Endothelial cell of umbilical vein (primary cell): Measurements from ENCODE around the gene STPG4. TPM values are rescaled to one million over a fixed set of nuclear protein-coding genes. Genes with fewer than 3 reads are reported as not detected.

ENCODE experiments used
- BruUV-seq: library from RNA; stranded (reverse); fragments of 400-500 nt; replicated peaks from 2 replicates; lab custom pipeline; 2021; lab: Mats Ljungman, UMichigan
- CTCF ChIA-PET: fragments of 300-600, 350-600 bp; sonication (Branson Sonifier 250); formaldehyde crosslinking; loops from one replicate; lab custom pipeline; 2021; ENCODE audit warnings: antibody characterized with exemption, inconsistent platforms; lab: Charles Lee
- POLR2A ChIA-PET: fragments of 300-600, 350-600 bp; sonication (Branson Sonifier 250); formaldehyde crosslinking; loops from one replicate; lab custom pipeline; 2021; ENCODE audit warnings: antibody characterized with exemption, inconsistent platforms; lab: Charles Lee
- DNase-seq: peaks from one replicate; pipeline ENCODE4 v3.0.0-alpha.2; 2011; ENCODE audit warnings: low read depth, low spot score
- FAIRE-seq: peaks from 2 replicates; lab custom pipeline; 2011; peaks lifted over from hg19 to GRCh38; lab: Jason Lieb, UNC
- H2AFZ ChIP-seq: 2 replicates; pipeline ENCODE4 v1.6.0; 2012; ENCODE audit warnings: low read depth, low read length, control low read depth, inconsistent platforms
- H3K27ac ChIP-seq: 2 replicates; pipeline ENCODE4 v1.5.1; 2011; ENCODE audit warnings: low read depth, mild to moderate bottlenecking, control low read depth, low read length, moderate library complexity; ENCODE audit not compliant: insufficient read depth
- H3K27me3 ChIP-seq, 2 experiments: 2 replicates each; pipeline versions ENCODE4 v1.6.0 to v1.6.1; 2011; ENCODE audit warnings: low read length in 2 of 2, mixed read lengths in 1 of 2; ENCODE audit not compliant: control insufficient read depth in 2 of 2, insufficient read depth in 2 of 2
- H3K36me3 ChIP-seq, 2 experiments: 2 replicates in 1 of 2; 3 replicates in 1 of 2; pipeline ENCODE4 v1.5.1; 2011; ENCODE audit warnings: low read length in 2 of 2, mild to moderate bottlenecking in 1 of 2, moderate library complexity in 1 of 2; ENCODE audit not compliant: control insufficient read depth in 2 of 2, insufficient read depth in 2 of 2; ENCODE audit errors: extremely low read depth in 1 of 2
- H3K4me1 ChIP-seq: 3 replicates; pipeline ENCODE4 v1.5.1; 2011; ENCODE audit warnings: mild to moderate bottlenecking, low read length; ENCODE audit not compliant: control insufficient read depth, insufficient read depth; ENCODE audit errors: extremely low read depth
- H3K4me2 ChIP-seq: 2 replicates; pipeline ENCODE4 v1.6.1; 2011; ENCODE audit warnings: low read length, control low read depth, mixed read lengths; ENCODE audit not compliant: insufficient read depth
- H3K4me3 ChIP-seq, 3 experiments: fragments of 200-600 bp in 1 of 3; sonication (generic), shearing (Covaris generic) in 1 of 3; replicated peaks in 1 of 3; 2 replicates each; pipeline ENCODE4 v1.5.1; 2011 to 2016; ENCODE audit warnings: control low read depth in 3 of 3, low read length in 3 of 3, mild to moderate bottlenecking in 2 of 3, inconsistent platforms in 1 of 3, low read depth in 1 of 3, moderate library complexity in 1 of 3; ENCODE audit not compliant: insufficient read depth in 1 of 3
- H3K79me2 ChIP-seq: 2 replicates; pipeline ENCODE4 v1.6.0; 2012; ENCODE audit warnings: low read length, inconsistent platforms; ENCODE audit not compliant: control insufficient read depth, insufficient read depth
- H3K9ac ChIP-seq: replicated peaks from 2 replicates; pipeline ENCODE3; 2011; ENCODE audit warnings: low read length, control low read depth; ENCODE audit not compliant: insufficient read depth; ENCODE audit errors: extremely low read depth
- H3K9me1 ChIP-seq: replicated peaks from 3 replicates; pipeline ENCODE4 v1.6.0; 2011; ENCODE audit warnings: mild to moderate bottlenecking, low read length; ENCODE audit not compliant: control insufficient read depth, insufficient read depth; ENCODE audit errors: extremely low read depth
- H3K9me3 ChIP-seq: replicated peaks from 2 replicates; pipeline ENCODE4 v1.5.1; 2012; ENCODE audit warnings: low read length, inconsistent platforms; ENCODE audit not compliant: control insufficient read depth, insufficient read depth
- H4K20me1 ChIP-seq: replicated peaks from 2 replicates; pipeline ENCODE3; 2011; ENCODE audit warnings: mild to moderate bottlenecking, low read length; ENCODE audit not compliant: control insufficient read depth, insufficient read depth; ENCODE audit errors: extremely low read depth
- CTCF ChIP-seq, 2 donors: IDR thresholded peaks; 1 replicate in 1 of 2; 2 replicates in 1 of 2; pipeline ENCODE4 v1.5.1; 2011; ENCODE audit warnings: low read length in 2 of 2, mild to moderate bottlenecking in 2 of 2, moderate library complexity in 2 of 2, control low read depth in 1 of 2, inconsistent platforms in 1 of 2, low read depth in 1 of 2; ENCODE audit not compliant: insufficient read depth in 1 of 2; ENCODE audit errors: extremely low read depth in 1 of 2
- EZH2 ChIP-seq: IDR thresholded peaks from 2 replicates; pipeline ENCODE4 v1.6.1; 2012; ENCODE audit warnings: borderline replicate concordance, low read depth, mild to moderate bottlenecking, moderate library complexity, low read length, inconsistent platforms; ENCODE audit not compliant: severe bottlenecking
- FOS ChIP-seq: IDR thresholded peaks from 2 replicates; pipeline ENCODE4 v1.6.1; 2011; ENCODE audit warnings: mild to moderate bottlenecking, low read length, moderate library complexity, borderline replicate concordance; ENCODE audit not compliant: insufficient read depth
- GATA2 ChIP-seq: IDR thresholded peaks from 2 replicates; pipeline ENCODE4 v1.7.0; 2011; ENCODE audit warnings: low read depth, mild to moderate bottlenecking, moderate library complexity, mixed read lengths, low read length; ENCODE audit not compliant: insufficient read length, insufficient read depth
- MYC ChIP-seq: IDR thresholded peaks from one replicate; pipeline ENCODE4 v1.6.1; 2011; ENCODE audit warnings: mild to moderate bottlenecking, low read depth, low read length
- POLR2A ChIP-seq: IDR thresholded peaks from 2 replicates; pipeline ENCODE4 v1.6.1; 2012; ENCODE audit warnings: low read depth, mild to moderate bottlenecking, control low read depth, low read length
- POLR2AphosphoS5 ChIP-seq: IDR thresholded peaks from 2 replicates; pipeline ENCODE4 v1.6.1; 2012; ENCODE audit warnings: low read depth, mild to moderate bottlenecking, control low read depth, low read length, moderate library complexity; ENCODE audit not compliant: insufficient read depth
- dilution Hi-C: fragments of 300-500 bp; cut with MboI; formaldehyde crosslinking; loops from one replicate; pipeline ENCODE4 v1.15.0; 2019; ENCODE audit warnings: low sequenced_read_pairs; ENCODE audit not compliant: extremely low pct_ligation_motif_present
- intact Hi-C: fragments of 100-400 bp; cut with micrococcal nuclease; formaldehyde crosslinking; loops from one replicate; pipeline ENCODE4 v1.10.0; 2022
- polyA plus RNA-seq, 4 experiments: library from polyadenylated mRNA; depleted of rRNA in 3 of 4; stranded (reverse) in 3 of 4; unstranded in 1 of 4; fragments of >200 nt; gene quantifications; 2 replicates each; pipeline versions ENCODE4 v1.2.1 to v1.2.3, GENCODE V29; 2011 to 2012; ENCODE audit warnings: missing spikeins in 1 of 4
- total RNA-seq: library from RNA; stranded (reverse); gene quantifications from 2 replicates; pipeline ENCODE4 v1.2.3, GENCODE V29; 2021

Gene STPG4
- total and polyA plus RNA-seq, 2 donors (not counting 3 experiments of a cell fraction or from before 2014, with no cell fraction given), result 0.53 TPM; not detected in 1

DNA sequence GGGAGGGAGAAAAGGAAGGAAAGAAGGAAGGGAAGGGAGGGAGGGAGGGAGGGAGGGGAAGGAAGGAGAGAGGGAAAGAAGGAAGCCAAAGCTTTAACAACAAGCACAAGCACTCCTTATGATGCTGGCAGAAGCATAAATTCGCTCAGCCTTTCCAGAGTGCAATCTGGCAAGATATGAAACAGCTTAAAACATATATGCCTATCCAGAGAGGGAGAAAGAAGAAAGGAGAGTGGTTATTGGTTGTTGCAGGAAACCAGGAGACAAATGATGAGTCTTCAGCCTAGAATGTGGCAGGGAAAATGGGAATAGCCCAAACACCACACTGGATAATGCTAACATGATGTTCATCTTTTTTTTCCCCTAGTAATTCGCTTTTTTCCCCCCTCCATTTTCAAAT, 64.0 kb downstream of the STPG4 start:
- peak; percentile 74 for FAIRE-seq

More for the DNA sequence above, 64.0 kb downstream of the STPG4 start:
- H3K4me1 ChIP-seq, result peaks cover 38% of the 10 kb centered on the region
- H3K9ac ChIP-seq, result no peak overlapping the region
- H3K4me3 ChIP-seq, result no peak overlapping the region
- no peaks in the 10 kb centered on the region for H4K20me1 ChIP-seq
- intact Hi-C loops (no loop called here), dilution Hi-C loops (no loop called here)
- H2AFZ ChIP-seq, result peak overlapping the region; percentile 28
- H3K79me2 ChIP-seq, result no peaks in the 10 kb centered on the region
- no TSS peak for BruUV-seq
- TF ChIP-seq MYC (no peak), EZH2 (no peak), POLR2AphosphoS5 (no peak), POLR2A (no peak), GATA2 (no peak), CTCF (IDR thresholded peaks at IDR 0.05; ENCODE audit: extremely low read depth in 1 of 2, insufficient read depth in 1 of 2, low read depth in 1 of 2, low read length in 2 of 2) (no peak), FOS (no peak)
- no peaks in the 10 kb centered on the region for H3K27me3 ChIP-seq
- ChIA-PET POLR2A (no interaction called here), CTCF (interaction anchor here (1.2 to 1.7 kb wide), 2 partner anchors 12 to 20 kb away, joined by 3 to 4 read pairs; no protein-coding TSS in a partner anchor)
- no peaks in the 10 kb centered on the region for H3K9me3 ChIP-seq
- no peaks in the 10 kb centered on the region for H3K9me1 ChIP-seq
- H3K4me2 ChIP-seq, result no peak overlapping the region
- H3K36me3 ChIP-seq, result no peaks in the 10 kb centered on the region
- no peak overlapping the region for H3K27ac ChIP-seq
- DNase-seq, result no peak
